HG02938 (cell line): Measurements from ENCODE around the gene ALOX5AP.

ENCODE experiments used
- ATAC-seq: cut with Tn5 transposase; IDR thresholded peaks from one replicate; pipeline ENCODE4 v1.9.1; 2021; ENCODE audit warnings: mild to moderate bottlenecking, moderate library complexity; ENCODE audit not compliant: unreplicated experiment

Gene ALOX5AP

DNA sequence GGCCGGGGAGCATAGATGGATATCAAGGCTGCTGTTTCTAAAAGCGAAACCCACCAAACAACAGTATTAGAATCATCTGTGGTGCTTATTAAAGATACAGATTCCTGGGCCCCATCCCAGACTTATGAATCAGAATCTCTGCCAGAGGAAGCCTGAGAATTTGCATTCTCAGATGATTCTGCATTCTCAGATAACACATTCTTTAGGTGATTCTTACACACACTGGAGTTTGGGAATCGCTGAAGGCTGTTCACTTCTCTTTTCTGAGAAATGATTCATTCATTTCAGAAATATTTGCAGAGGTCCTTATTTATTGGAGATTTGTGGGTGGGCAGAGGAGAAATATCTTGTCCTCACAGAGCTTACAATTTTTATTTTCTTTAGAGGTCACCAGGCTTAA lies 24.4 kb downstream of the ALOX5AP start:
- no peak for ATAC-seq

DNA sequence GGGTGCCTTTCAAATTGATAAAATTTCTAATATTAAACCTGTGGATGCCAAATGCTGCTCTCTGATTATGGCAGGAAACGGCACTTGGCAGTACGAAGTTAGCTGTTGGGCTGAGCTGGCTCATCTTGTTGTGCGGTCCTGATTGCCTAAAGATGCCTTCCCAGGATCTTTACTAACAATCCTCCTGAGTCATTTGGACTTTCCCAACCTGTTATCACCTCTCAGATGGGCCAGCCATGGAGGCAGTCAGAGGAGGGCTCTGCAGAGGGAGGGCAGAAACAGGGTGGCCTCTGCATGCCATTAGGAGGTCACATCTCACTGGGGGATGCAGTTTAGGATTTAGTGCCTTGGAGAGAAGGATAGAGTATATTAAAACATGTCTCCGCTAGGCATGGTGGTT lies 27.3 kb downstream of the ALOX5AP start:
- ATAC-seq, result no peak

DNA sequence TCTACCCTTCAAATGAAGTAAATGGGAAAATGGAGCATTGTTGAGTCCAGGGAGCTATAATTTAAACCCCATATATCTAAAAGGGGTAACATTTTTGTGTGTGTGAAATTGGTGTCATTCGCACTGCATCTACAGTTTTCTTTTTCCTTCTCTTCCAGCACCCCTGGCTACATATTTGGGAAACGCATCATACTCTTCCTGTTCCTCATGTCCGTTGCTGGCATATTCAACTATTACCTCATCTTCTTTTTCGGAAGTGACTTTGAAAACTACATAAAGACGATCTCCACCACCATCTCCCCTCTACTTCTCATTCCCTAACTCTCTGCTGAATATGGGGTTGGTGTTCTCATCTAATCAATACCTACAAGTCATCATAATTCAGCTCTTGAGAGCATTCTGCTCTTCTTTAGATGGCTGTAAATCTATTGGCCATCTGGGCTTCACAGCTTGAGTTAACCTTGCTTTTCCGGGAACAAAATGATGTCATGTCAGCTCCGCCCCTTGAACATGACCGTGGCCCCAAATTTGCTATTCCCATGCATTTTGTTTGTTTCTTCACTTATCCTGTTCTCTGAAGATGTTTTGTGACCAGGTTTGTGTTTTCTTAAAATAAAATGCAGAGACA lies 28.6 kb downstream of the ALOX5AP start:
- no peak for ATAC-seq

DNA sequence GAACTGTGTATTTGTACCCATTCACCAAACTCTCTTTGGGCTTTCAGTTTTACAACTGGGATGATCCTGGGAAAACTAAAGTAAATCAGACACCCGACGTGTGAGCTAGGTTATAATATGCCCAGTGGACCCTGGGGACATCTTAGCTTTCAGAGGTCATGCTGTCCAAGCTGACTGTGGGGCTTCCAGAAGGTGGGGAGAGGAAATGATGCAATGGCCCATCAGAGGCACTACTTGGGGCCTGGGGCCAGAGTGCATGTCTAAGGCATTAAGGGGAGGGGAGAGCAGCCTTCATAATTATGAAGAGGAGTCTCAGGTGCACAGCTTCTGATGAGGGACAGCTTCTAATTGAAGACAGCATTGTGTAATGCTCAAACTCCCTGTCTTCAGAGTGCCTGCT lies 30.9 kb downstream of the ALOX5AP start:
- no peak for ATAC-seq

DNA sequence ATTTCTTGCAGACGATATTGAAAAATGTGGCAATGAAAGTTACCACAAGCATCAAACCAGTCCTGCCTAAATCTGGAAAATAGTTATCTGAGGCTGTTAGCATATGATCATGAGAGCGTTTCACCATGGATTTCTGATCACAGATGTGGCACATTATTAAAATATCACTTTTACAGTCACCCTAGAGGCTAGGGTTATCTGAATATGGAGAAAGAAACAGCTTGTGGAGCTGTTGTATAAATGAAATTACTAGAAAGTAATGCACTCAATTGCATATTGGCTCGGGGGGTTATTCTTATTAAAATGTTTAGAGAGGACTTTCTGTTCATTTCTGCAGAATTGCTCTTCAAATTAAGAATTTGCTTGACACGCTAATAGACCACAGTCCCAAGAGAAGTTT lies 35.6 kb downstream of the ALOX5AP start:
- no peak for ATAC-seq

DNA sequence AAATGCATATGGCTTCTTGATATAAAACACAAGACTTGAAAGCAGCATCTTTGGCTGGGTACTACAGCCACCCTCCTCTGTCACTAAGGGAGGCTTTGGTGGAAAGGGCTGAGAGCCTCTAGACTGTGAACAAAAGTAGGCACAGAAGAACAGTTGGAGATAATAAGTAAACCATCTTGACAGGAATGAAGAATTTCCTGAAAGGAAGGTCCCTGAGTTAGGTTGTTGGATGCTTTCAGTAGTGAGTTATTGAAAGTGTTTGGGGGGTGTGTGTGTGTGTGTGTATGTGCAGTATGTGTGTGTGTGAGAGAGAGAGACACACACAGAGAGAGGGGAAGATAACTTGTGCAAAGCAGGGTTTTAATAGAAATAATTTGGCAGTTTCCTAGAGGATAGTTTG lies 38.2 kb downstream of the ALOX5AP start:
- ATAC-seq, result no peak

DNA sequence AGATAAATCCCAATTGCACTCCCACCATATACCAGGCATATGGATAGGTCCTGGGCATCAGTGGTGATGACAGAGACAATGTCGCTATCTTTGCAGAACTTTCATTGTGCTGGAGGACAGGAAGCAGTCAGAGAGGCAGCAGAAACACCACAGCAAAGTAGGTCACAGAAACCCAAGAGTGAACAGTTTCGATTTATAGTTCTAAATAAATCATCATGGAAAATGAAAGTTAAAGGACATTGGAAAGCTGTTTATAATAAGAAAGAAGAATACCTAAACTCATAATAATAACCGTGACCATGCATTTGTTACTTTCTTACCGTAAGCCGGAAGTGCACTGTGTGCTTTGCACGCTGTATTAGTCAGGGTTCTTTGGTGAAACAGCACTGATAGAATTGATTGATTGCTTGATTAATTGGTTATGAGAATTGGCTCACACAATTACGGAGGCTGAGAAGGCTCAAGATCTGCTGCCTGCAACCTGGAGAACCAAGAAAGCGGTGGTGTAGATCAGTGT lies 38.9 kb downstream of the ALOX5AP start:
- no peak for ATAC-seq

DNA sequence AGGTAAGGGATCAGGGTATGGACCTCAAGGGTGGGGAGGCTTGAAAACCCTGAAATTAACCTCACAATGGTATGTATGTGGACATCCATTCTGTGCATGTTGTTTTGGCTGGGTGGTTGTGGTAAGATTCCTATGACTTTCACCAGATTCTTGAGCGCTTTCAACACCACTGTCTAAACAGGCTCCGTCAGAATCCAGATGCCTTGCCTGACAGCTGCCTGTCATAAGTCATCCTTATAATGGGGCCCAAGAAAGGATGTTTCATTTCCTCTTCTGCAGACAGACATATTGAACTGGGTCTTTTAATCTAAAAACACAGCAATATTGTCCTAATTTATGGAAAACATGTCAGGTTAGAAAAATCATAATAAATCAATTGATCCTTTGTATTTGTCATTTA lies 41.3 kb downstream of the ALOX5AP start:
- ATAC-seq, result no peak

DNA sequence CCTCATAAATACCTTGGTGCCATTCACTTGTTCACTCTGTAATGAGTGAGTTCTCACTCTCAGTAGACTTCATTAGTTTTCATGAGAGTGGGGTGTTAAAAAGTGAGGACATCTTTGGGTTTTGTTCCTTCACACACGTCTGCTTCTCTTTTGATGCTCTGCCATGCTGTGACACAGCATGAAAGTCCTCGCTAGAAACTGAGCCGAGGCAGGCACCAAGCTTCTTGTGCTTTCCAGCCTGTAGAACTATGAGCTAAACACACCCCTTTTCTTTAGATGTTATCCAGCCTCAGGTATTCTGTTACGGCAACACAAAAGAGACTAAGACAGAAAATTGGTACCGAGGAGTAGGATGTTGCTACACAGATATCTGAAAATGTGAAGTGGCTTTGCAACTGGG lies 43.7 kb downstream of the ALOX5AP start:
- no peak for ATAC-seq

DNA sequence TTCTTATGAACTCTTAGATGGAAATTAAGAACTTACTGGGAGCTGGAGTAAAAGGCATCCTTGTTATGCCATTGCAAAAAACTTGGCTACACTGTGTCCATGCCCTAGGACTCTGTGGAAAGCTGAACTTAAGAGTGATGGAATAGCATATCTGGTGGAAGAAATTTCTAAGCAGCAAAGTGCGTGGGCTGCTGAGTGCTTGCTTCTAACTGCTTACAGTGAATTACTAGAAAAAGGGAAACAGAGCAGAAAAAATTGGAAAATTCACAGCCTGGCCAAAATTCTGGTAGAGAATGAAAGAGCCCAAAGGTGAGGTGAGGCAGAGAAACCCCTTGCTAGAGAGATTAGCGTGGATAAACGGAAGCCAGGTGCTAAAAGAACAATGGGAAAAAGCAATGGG lies 44.3 kb downstream of the ALOX5AP start:
- ATAC-seq, result no peak

DNA sequence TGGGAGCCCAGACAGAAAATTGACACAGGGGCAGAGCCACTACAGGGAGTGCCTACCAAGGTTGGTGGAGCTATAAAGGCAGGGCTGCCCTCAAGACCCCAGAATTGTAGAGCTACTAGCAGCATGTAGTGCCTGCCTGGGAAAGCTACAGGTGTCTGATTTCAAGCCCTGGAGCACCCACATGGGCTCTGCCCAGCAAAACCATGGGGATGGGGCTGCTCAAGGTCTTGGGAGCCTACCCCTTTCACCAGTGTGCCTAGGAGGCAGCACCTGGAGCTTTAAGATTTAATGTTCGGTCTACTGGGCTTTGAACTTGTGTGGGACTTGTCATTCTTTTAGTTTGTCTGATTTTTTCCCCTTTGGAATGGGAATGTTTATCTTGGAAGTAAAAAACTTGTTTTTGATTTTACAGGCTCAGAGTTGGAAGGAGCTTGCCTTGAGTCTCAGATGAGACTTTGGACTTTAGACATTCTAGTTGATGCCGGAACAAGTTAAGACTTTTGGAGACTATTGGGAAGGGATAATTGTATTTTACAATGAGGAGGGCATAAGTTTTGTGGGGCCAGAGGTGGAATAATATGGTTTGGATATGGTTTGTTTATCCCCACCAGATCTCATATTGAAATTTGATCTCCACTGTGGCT lies 45.1 kb downstream of the ALOX5AP start:
- no peak for ATAC-seq

DNA sequence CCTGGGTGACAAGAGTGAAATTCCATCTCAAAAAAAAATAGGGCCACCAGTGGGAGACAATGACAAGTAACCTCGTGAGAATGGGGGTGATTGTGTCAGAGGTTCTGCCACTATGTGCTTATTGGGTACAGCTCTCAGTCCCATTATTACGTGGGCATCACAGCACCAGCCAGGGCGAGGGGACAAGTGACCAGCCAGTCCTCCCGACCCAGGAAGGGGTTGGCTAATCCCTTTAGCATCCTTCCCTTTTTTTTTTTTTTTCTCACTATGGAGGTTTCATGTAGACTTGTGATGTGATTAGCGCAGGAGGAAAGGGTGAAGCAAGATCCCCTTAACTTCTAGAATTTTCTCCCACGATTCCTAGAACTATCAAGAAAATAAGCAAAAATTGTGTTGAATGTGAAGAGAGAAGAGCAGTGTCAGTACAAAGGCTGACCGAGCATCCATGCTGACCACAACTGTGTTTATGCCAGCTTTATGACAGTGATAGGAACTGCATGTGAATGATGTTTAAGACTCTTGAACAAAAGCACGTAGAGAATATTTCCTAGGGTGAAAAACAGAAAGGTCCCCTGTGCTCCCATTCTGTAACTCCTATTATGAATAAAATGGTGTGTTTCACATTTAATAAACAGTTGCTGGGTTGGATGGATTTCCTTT lies 50.0 kb downstream of the ALOX5AP start:
- no peak for ATAC-seq

DNA sequence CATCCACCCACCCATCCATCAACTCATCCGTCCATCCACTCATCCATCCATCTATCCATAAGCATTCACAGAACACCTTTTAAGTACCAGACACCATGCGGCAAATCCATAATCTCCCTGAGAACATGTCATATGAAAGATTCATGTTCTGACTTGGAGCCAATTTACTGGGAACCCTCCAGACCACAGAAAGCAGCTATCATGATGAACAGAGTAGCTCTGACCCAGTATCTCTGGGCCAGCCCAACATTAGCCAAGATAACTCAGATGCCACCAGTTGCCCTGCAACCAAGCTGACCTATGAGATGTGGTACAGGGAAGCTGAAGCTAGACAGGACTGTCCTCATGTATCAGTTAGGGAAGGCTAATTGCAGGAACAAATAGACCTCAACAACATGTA lies 51.3 kb downstream of the ALOX5AP start:
- ATAC-seq, result no peak

DNA sequence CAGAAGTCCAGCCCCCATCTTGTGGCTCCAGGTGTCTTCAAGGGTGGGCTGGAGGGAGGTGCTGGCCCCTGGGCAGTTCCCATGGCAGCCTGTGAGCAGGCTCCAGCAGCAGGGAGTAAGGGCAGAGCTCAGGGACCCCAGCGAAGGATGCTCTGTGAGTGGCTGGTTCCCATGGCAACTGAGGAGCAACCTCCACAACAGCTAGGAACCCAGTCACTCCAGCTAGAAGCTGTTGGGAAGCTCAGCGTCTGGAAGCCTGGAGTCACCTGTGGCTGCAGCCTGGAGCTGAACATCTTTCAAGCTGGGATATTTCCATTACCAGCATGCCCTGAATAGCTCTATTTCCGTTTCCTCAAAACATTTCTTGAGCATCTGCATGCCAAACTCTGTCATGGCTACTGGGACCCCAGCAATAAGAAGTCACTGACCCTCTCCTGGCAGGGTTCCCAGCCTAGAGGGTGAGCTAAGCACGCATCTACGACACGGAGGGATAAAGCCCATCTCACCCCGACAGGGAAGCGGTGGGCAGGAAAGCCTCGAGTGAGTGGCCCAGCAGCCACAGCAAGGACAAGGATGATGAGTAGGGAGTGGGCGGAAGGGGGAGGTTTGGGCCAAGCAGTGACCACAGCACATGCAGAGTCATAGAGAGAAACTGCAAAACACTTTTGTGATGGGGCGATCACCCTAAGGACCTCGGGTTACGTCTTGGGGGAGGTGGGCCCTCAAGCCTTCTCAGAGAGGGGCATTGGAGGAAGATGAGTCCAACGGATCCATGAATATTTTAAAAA lies 52.6 kb downstream of the ALOX5AP start:
- ATAC-seq, result no peak

DNA sequence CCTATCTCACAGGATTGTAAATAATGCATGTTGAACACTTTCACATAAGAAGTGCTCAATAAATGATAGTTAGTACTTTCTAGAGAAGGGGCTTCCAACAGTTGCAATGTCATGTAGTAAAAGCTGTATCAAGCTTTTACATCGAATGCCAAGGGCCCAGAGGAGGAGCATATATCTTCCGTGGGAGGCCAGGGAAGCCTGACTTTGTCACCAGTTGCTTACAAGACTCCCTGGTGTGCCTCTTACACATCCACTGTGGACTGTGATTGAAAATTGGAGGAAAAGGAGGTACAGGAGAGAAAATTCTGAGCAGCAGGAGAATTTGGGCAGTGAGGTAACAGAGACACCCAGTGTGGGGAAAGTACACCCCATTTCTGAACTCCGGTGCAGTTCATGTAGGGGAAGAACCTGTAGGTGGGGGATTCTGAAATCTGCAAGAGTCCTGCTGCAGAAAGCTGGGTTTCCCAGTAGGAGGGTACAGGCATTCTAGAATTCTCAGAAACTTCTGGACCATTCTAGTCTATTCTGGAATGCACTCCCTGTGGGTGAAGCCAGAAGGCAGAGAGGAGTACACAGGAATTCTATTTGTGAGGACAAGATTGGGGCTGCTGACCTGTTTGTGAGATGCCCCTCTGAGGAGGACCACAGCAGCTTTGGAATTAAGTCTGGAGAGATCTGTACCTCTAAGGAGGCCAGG lies 54.0 kb downstream of the ALOX5AP start:
- ATAC-seq, result no peak

DNA sequence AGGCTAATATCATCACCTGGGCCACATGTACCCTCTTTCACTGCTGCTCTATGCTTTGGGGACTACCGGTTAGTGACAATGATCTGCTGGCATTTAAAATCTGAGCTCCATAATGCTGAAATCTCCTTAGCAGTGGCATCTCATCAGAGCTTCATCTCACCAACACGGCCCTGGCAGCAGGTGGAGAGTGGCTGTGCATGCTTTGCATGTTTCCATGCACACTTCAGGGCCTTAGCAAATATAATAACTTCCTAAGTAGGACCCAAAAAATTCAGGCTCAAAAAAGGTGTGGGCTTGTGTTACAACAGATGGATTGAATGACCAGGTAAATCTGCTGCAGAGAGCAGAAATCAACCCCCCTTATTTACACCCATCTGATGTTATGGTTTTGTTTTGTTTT lies 55.2 kb downstream of the ALOX5AP start:
- ATAC-seq, result no peak

DNA sequence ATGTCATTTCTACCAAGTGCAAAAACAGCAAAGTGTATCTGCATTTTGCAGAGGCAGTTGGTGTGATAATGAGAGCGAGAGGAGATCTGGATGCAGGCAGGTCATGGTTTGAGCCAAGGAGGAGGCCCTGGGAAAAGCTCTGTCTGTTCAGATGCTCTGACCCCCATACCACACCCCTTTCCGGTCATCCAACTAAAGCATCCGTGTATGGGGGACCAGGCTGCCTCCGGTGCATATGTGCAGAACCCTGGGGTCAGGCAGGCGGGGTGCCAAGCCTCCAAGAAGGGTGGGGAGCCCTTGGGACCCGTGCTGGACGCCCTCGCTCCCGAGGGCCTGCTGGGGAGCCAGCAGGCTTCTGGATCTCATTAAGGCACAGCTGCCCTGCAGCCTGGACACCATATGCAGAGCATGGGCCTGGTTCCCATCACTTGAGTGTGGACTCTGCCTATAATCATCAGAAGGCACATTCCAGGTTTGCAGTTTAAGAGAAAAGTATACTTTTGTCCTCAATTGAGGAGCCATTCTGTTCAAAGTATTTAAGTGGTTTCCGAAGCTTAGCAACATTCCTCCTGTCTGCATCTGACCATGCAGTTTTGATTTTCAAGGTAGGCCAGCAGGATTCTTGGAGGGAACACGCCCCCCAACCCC lies 56.1 kb downstream of the ALOX5AP start:
- no peak for ATAC-seq

DNA sequence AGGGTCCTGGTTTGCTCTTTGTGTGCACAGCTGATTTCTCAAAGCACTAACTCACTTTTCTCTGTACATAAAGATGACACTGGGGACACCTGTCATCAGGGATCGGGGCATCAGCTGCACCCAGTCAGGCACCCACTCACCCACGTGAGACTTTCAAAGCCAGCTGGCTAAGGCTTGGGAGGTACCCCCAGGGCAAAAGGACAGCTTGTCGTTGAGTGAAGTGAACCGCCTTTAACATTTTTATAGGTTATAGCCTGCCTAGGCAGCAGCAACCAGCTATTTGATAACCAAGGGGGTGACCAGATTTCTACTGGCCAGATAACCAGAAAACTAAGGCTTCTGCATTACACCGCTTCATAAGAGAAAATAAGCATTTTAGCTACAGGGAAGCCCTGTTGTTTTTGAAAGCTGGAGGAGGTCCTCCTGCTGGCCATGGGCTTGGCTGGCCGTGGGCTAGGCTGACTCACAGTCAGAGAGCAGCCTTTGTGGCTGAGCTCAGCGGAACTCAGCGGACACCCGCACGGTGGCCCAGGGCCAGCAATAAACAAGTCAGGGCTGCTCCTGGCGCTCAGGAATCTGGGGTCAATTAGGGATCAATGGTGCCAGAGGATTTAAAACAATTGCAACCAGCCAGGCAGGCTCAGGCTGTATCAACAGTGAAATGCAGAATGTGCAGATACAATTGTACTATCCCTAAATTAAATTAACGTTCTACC lies 57.1 kb downstream of the ALOX5AP start:
- ATAC-seq, result no peak

DNA sequence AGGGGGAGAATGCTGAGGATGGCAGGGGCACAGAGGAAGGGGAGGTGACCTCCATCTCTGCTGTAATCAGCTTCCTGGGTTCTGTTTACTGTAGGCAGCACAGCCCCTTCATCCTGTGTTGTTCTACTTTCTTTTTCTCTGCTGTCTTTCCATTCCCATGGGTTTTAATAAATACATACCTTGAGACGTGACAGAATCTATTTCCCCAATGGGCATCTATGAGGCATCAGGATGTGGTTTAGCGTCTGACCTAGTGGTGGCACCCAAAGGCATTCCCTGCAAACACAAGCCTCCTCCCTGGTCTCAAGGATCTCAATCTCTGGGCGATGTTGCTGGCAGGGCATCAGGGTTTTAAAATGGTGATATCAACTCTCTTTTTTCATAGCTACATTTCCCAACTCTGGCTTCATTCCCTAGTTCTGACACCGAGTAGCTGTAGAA lies 60.8 kb downstream of the ALOX5AP start:
- no peak for ATAC-seq
